Caco-2 (cell line): ENCODE data around the gene MYORG. TPM values are rescaled to one million over a fixed set of nuclear protein-coding genes. Genes with fewer than 3 reads are reported as not detected.

Experiments
- BruUV-seq: library from RNA; stranded (reverse); fragments of 400-500 nt; replicated peaks from 2 replicates; lab custom pipeline; 2021; lab: Mats Ljungman, UMichigan
- CTCF ChIA-PET: fragments of 300-600 bp; sonication (Branson Sonifier 250); formaldehyde crosslinking; loops from one replicate; lab custom pipeline; 2022; ENCODE audit warnings: antibody characterized with exemption; lab: Charles Lee
- POLR2A ChIA-PET: fragments of 300-600 bp; sonication (Branson Sonifier 250); formaldehyde crosslinking; loops from one replicate; lab custom pipeline; 2022; ENCODE audit warnings: antibody characterized with exemption; lab: Charles Lee
- DNase-seq, 2 experiments: peaks; one replicate each; pipeline versions ENCODE4 v3.0.0 to v3.0.0-alpha.2; 2020 to 2022
- H3K27me3 ChIP-seq: replicated peaks from 2 replicates; pipeline ENCODE4 v1.6.0; 2011; ENCODE audit warnings: low read length; ENCODE audit not compliant: control insufficient read depth, insufficient read depth
- H3K36me3 ChIP-seq: 2 replicates; pipeline ENCODE4 v1.5.1; 2011; ENCODE audit warnings: low read length; ENCODE audit not compliant: control insufficient read depth, insufficient read depth
- H3K4me1 ChIP-seq: fragments of 250-450 bp; sonication (Bioruptor Pico); 2 replicates; pipeline ENCODE4 v1.5.1; 2020; ENCODE audit warnings: mild to moderate bottlenecking
- H3K4me3 ChIP-seq: 2 replicates; pipeline ENCODE4 v1.5.1; 2011; ENCODE audit warnings: low read depth, mild to moderate bottlenecking, control low read depth, low read length
- H3K9me3 ChIP-seq: fragments of 250-450 bp; sonication (Bioruptor Pico); 2 replicates; pipeline ENCODE4 v1.5.1; 2020; ENCODE audit warnings: mild to moderate bottlenecking, moderate library complexity
- H3K27ac Mint-ChIP-seq: one replicate; pipeline ENCODE4 v1.8.0; 2022; ENCODE audit warnings: mixed read lengths; ENCODE audit not compliant: unreplicated experiment
- H3K27me3 Mint-ChIP-seq: one replicate; pipeline ENCODE4 v1.8.0; 2022; ENCODE audit warnings: mixed read lengths; ENCODE audit not compliant: insufficient read depth, unreplicated experiment
- H3K36me3 Mint-ChIP-seq: one replicate; pipeline ENCODE4 v1.8.0; 2022; ENCODE audit warnings: mild to moderate bottlenecking, mixed read lengths; ENCODE audit not compliant: insufficient read depth, unreplicated experiment
- H3K4me1 Mint-ChIP-seq: one replicate; pipeline ENCODE4 v1.8.0; 2022; ENCODE audit warnings: low read depth, mixed read lengths; ENCODE audit not compliant: unreplicated experiment
- H3K4me3 Mint-ChIP-seq: one replicate; pipeline ENCODE4 v1.8.0; 2022; ENCODE audit warnings: mild to moderate bottlenecking, moderate library complexity, mixed read lengths; ENCODE audit not compliant: unreplicated experiment
- H3K9me3 Mint-ChIP-seq: one replicate; pipeline ENCODE4 v1.8.0; 2022; ENCODE audit warnings: mixed read lengths; ENCODE audit not compliant: unreplicated experiment
- intact Hi-C: fragments of 100-400 bp; cut with micrococcal nuclease; formaldehyde crosslinking; loops from one replicate; pipeline ENCODE4 v1.10.0; 2022; ENCODE audit not compliant: unreplicated experiment
- total RNA-seq: library from RNA; stranded (reverse); gene quantifications from 2 replicates; pipeline ENCODE4 v1.2.3, GENCODE V29; 2022
- TF ChIP-seq, protein P1 (sequence below), 2 experiments: fragments of 200-600 bp in 1 of 2; IDR thresholded peaks; 1 replicate in 1 of 2; 2 replicates in 1 of 2; pipeline versions ENCODE4 v1.5.1 to v1.8.0; 2011 to 2022; ENCODE audit warnings: antibody characterized with exemption in 1 of 2, control low read depth in 1 of 2, inconsistent platforms in 1 of 2, low read depth in 1 of 2, low read length in 1 of 2, mild to moderate bottlenecking in 1 of 2, moderate library complexity in 1 of 2; ENCODE audit not compliant: insufficient read depth in 1 of 2, severe bottlenecking in 1 of 2, unreplicated experiment in 1 of 2

Gene MYORG
- total RNA-seq, 1 experiment from 2014 or later, result 37.3 TPM

- no peak overlapping the region for H3K4me3 Mint-ChIP-seq
- Histone ChIP-seq H3K4me3 (no peak overlapping the region), H3K4me1 (no peaks in the 10 kb centered on the region), H3K9me3 (no peaks in the 10 kb centered on the region), H3K27me3 (no peaks in the 10 kb centered on the region), H3K36me3 (no peaks in the 10 kb centered on the region)
- ChIA-PET CTCF (no interaction called here), POLR2A (no interaction called here)
- no peaks in the 10 kb centered on the region for H3K4me1 Mint-ChIP-seq
- no peaks in the 10 kb centered on the region for H3K36me3 Mint-ChIP-seq
- no TSS peak for BruUV-seq
- DNase-seq, result no peak
- intact Hi-C loops, result no loop called here
- H3K9me3 Mint-ChIP-seq, result no peaks in the 10 kb centered on the region
- TF ChIP-seq, protein P1, sequence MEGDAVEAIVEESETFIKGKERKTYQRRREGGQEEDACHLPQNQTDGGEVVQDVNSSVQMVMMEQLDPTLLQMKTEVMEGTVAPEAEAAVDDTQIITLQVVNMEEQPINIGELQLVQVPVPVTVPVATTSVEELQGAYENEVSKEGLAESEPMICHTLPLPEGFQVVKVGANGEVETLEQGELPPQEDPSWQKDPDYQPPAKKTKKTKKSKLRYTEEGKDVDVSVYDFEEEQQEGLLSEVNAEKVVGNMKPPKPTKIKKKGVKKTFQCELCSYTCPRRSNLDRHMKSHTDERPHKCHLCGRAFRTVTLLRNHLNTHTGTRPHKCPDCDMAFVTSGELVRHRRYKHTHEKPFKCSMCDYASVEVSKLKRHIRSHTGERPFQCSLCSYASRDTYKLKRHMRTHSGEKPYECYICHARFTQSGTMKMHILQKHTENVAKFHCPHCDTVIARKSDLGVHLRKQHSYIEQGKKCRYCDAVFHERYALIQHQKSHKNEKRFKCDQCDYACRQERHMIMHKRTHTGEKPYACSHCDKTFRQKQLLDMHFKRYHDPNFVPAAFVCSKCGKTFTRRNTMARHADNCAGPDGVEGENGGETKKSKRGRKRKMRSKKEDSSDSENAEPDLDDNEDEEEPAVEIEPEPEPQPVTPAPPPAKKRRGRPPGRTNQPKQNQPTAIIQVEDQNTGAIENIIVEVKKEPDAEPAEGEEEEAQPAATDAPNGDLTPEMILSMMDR (IDR thresholded peaks at IDR 0.05; ENCODE audit: insufficient read depth in 1 of 2, low read depth in 1 of 2, low read length in 1 of 2, severe bottlenecking in 1 of 2, unreplicated experiment in 1 of 2), result no peak
- H3K27me3 Mint-ChIP-seq, result no peaks in the 10 kb centered on the region
- H3K27ac Mint-ChIP-seq, result no peak overlapping the region
Measured at GRCh38 chr9:34317436-34317835, 59.3 kb downstream of the MYORG start.

Other genes with a start within 250 kb of the MYORG start
- 32.5 and 33.2 TPM in 2 replicates for gene UBAP1, start 197.9 kb downstream of the MYORG start, total RNA-seq
- gene KIF24, start 47.6 kb downstream of the MYORG start, total RNA-seq, result 3.9 and 4.4 TPM in 2 replicates
- gene NUDT2, start 47.3 kb downstream of the MYORG start, total RNA-seq, result 14.4 and 15.0 TPM in 2 replicates
- 13.4 and 14.7 TPM in 2 replicates for gene FAM219A, start 81.7 kb upstream of the MYORG start, total RNA-seq
- gene DNAI1, start 81.9 kb upstream of the MYORG start, total RNA-seq, result 0.52 and 0.67 TPM in 2 replicates
- 1.00 and 2.1 TPM in 2 replicates for gene ENHO, start 146.1 kb upstream of the MYORG start, total RNA-seq
- 0.26 and 0.39 TPM in 2 replicates for gene CNTFR, start 212.8 kb upstream of the MYORG start, total RNA-seq
- gene RPP25L, start 235.2 kb upstream of the MYORG start, total RNA-seq, result 26.2 and 27.4 TPM in 2 replicates
- 66.1 and 70.0 TPM in 2 replicates for gene DCTN3, start 243.6 kb upstream of the MYORG start, total RNA-seq